Sigmoid colon (tissue), 4 donors: ENCODE results near the gene PREP.

Experiments
- CTCF ChIP-seq, 4 experiments: fragments of 450-650 bp in 3 of 4; fragments of 200-600 bp in 1 of 4; IDR thresholded peaks; one replicate each; pipeline ENCODE4 v1.5.1; 2016 to 2019; ENCODE audit warnings: antibody characterized with exemption in 4 of 4, mild to moderate bottlenecking in 3 of 4, moderate library complexity in 2 of 4
- POLR2A ChIP-seq, 2 donors: fragments of 450-650 bp; IDR thresholded peaks; one replicate each; pipeline ENCODE4 v1.6.1; 2016; ENCODE audit warnings: antibody characterized with exemption in 2 of 2, mild to moderate bottlenecking in 2 of 2, moderate library complexity in 2 of 2
- POLR2AphosphoS5 ChIP-seq, 4 donors: sonication (generic); formaldehyde crosslinking; IDR thresholded peaks; one replicate each; pipeline ENCODE4 v1.6.1; 2017; ENCODE audit warnings: antibody characterized with exemption in 4 of 4

- TF ChIP-seq CTCF (IDR thresholded peaks at IDR 0.05) (no peak), POLR2A (IDR thresholded peaks at IDR 0.05) (no peak), POLR2AphosphoS5 (IDR thresholded peaks at IDR 0.05) (no peak)
Measured at GRCh38 chr6:105310947-105311346, 91.9 kb downstream of the PREP start.
